GM10847 (cell line): ENCODE data around the gene SKI.

Experiments
- POLR2A ChIP-seq: IDR thresholded peaks from 2 replicates; pipeline ENCODE4 v1.6.1; 2011; ENCODE audit not compliant: insufficient read length; ENCODE audit errors: extremely low read depth

Gene SKI

GRCh38 chr1:2339206-2340085, 111.3 kb downstream of the SKI start:
- no peak for TF ChIP-seq POLR2A

- TF ChIP-seq POLR2A, result no peak
These were observed 112.2 kb downstream of the SKI start for GRCh38 chr1:2340086-2340917.

- TF ChIP-seq POLR2A, result no peak
These were observed 112.8 kb downstream of the SKI start for GRCh38 chr1:2340918-2341254.

GRCh38 chr1:2341706-2342383, 113.7 kb downstream of the SKI start:
- TF ChIP-seq POLR2A, result no peak

- TF ChIP-seq POLR2A, result no peak
These were observed 114.4 kb downstream of the SKI start for GRCh38 chr1:2342384-2343022.

GRCh38 chr1:2343023-2343935, 115.2 kb downstream of the SKI start:
- no peak for TF ChIP-seq POLR2A

- TF ChIP-seq POLR2A, result no peak
These were observed 116.1 kb downstream of the SKI start for GRCh38 chr1:2344121-2344681.

- no peak for TF ChIP-seq POLR2A
These were observed 116.7 kb downstream of the SKI start for GRCh38 chr1:2344744-2345296.

- no peak for TF ChIP-seq POLR2A
These were observed 117.4 kb downstream of the SKI start for GRCh38 chr1:2345297-2346075.

- no peak for TF ChIP-seq POLR2A
These were observed 118.7 kb downstream of the SKI start for GRCh38 chr1:2346691-2347408.

- TF ChIP-seq POLR2A, result no peak
These were observed 119.3 kb downstream of the SKI start for GRCh38 chr1:2347409-2347785.

GRCh38 chr1:2347896-2348295, 119.8 kb downstream of the SKI start:
- TF ChIP-seq POLR2A, result no peak
